ENCODE data around the gene RALA. TPM values are rescaled to one million over a fixed set of nuclear protein-coding genes. Genes with fewer than 3 reads are reported as not detected.
A peak's percentile ranks its signal among the peaks of the same experiment; 100 is the strongest.

Gene RALA, protein sequence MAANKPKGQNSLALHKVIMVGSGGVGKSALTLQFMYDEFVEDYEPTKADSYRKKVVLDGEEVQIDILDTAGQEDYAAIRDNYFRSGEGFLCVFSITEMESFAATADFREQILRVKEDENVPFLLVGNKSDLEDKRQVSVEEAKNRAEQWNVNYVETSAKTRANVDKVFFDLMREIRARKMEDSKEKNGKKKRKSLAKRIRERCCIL
- total RNA-seq (2014; rRNA removed) = 17.0 and 18.3 TPM in 2 replicates
- polyA plus RNA-seq (2012) = 49.9 TPM

GRCh38 chr7:39623047-39623731 lies at the start of gene RALA:
RALA (plus strand) TSS chr7:39623572; CDS start chr7:39686668, 63,096 bp downstream.
- peak; percentile 96 for DNase-seq (ENCODE audit: low read depth)

DNA sequence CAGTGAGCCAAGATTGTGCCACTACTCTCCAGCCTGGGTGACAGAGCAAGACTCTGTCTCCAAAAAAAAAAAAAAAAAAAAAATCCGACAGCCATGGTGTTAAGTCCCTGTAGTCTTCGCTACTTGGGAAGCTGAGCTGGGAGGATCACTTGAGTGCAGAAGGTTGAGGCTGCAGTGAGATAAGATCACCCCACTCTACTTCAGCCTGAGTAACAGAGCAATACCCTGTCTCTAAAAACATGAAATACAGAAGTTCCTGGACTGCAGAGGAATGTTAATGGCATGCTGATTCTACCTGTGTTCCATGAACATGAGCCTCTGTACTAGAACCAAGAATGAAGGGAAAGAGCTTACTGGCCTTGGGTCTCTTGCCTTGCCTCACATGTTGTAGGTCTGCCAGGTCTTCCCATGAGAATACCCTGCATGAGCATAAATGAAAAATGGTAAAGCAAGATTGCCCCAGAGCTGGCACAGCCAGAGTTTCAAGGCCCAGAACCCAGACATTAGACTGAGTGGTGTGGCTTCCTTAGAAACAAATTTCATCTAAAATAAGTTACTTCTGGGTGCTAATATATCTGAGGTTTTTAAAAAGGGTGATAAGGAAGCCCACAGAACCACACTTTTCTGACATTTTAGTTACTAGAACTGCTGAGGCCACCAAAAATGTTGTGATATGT lies 48.6 kb upstream of the RALA start:
- DNase-seq (ENCODE audit: low read depth) = no peak

DNA sequence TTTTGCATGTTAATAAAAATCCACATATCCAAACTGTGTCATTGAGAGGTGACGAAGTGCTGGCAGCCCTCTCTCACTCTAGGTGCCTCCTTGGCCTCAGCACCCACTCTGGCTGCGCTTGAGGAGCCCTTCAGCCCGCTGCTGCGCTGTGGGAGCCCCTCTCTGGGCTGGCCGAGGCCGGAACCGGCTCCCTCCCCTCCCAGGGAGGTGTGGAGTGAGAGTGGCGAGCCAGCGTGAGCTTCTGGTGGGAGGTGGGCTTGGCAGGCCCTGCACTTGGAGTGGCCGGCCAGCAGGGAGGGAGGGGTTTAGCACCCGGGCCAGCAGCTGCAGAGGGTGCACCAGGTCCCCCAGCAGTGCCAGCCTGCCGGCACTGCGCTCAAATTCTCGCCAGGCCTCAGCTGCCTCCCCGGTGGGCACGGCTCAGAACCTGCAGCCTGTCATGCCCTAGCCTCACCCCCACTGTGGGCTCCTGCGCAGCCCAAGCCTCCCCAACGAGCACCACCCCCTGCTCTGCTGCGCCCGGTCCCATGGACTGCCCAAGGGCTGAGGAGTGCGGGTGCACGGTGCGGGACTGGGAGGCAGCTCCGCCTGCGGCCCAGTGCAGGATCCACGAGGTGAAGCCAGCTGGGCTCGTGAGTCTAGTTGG lies 46.0 kb upstream of the RALA start:
- no peak for DNase-seq (ENCODE audit: low read depth)

- DNase-seq (ENCODE audit: low read depth) = peak; percentile 91
Observed at GRCh38 chr7:39580149-39580874, 43.1 kb upstream of the RALA start.

DNA sequence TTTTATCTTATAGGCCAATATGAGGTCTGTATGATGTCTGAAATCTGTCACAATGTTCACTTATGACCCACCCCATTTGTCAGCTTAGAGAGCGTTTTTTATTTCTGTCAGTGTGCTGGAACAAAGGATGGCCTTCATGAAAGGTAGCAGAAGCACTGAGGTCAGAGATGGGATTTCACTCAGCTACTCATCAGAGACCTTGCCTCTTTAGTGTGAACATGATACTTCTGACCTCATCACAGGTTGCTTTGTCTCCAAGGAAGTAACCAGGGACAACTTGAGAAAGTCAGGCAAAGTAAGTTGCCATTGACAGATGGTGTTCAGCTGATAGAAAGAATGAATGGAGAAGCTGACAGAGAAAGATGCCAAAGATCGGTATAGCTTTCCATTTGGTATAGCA lies 40.8 kb upstream of the RALA start:
- DNase-seq (ENCODE audit: low read depth) = no peak

- DNase-seq (ENCODE audit: low read depth) = no peak
Observed at GRCh38 chr7:39583539-39583938, 39.8 kb upstream of the RALA start.

DNA sequence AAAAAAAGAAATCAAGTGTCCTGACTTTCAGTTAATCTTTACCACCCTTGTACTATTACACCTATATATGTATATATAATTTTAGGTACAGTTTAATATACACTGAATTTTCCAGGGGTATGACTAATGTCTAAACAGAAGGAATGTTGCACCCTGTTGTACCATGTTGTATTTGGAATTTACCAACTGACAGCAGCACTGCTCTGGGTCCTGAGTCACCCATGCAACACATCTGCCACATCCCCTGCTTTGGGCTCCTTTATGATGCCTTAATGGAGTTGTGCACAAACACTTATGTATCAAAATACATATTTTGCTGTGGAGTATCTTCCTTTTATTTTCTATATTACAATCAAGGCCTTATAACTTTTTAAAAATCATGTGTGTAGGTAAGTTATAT lies 36.0 kb upstream of the RALA start:
- DNase-seq (ENCODE audit: low read depth) = peak; percentile 72

DNA sequence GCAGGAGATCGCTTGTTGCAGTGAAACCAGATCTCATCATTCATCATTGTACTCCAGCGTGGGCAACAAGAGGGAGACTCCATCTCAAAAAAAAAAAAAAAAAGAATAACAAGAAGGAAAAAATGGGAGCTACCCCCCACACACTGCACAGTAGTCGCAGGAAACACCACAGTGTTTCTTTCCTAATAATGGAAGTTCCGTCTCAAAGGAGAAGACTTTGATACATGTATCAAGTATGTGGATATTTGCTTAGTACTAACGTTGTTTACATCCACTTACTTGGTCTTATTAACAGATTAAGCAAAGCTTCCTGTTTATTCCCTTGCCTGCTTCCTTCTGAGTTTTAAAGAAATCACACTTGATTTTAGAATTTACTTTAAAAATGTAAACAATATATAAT lies 35.0 kb upstream of the RALA start:
- DNase-seq (ENCODE audit: low read depth) = no peak

- peak; percentile 99 for DNase-seq (ENCODE audit: low read depth)
Observed at GRCh38 chr7:39589323-39590111, 33.9 kb upstream of the RALA start.

GRCh38 chr7:39592586-39592985 lies 30.8 kb upstream of the RALA start:
- peak; percentile 83 for DNase-seq (ENCODE audit: low read depth)

- DNase-seq (ENCODE audit: low read depth) = peak; percentile 51
Observed at GRCh38 chr7:39594988-39595620, 28.3 kb upstream of the RALA start.

DNA sequence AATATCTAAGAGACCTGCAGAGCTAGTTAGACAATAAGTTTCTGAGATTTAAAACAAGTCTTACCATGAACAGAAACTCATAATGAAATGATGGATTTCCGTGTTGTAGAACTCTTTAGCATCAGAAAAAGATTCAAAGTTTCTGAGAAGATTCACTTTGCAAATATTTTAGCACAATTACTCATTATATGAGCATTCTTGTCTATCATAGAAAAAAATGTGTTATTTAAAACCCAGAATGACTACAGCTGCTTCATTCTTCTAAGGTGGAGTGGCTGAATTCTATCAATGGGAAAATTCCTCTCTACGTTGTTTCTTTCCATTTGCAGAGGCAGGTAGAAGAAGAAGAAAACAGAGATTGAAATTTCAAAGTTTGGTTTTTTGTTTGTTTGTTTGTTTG lies 21.0 kb upstream of the RALA start:
- peak; percentile 45 for DNase-seq (ENCODE audit: low read depth)

DNA sequence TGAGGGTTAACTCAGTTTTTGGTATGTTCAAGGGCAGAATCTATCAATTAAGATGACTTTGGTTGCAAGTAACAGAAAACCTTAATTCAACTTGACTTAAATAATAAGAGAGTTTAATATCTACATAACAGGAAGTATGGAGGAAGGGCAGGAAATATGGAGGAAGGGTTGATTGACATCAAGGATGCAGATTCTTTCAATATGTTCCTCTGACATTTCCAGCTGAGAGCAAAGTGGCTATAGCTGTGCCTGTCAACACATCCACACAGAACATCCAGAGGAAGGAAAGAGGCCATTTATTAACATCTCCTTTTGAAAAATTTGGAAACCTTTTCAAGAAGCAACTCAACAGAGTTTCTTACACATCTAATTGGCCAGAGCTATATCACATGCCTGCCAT lies 19.4 kb upstream of the RALA start:
- no peak for DNase-seq (ENCODE audit: low read depth)

DNA sequence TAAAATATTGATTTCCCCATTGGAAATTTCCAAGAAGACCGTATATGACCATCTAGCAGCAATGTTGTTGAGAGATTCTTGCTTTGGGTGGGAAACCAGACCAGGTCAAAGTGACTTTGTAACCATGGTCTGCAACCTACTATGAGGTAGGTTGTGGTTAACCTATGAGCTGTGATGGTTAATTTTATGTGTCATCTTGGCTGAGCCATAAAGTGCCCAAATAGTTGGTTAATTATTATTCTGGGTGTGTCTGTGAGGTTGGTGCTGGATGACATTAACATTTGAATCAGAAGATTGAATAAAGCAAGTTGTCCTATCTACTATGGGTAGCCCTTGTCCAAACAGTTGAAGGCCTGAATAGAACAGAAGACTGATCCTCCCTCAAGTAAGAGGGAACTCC lies 18.3 kb upstream of the RALA start:
- peak; percentile 52 for DNase-seq (ENCODE audit: low read depth)

DNA sequence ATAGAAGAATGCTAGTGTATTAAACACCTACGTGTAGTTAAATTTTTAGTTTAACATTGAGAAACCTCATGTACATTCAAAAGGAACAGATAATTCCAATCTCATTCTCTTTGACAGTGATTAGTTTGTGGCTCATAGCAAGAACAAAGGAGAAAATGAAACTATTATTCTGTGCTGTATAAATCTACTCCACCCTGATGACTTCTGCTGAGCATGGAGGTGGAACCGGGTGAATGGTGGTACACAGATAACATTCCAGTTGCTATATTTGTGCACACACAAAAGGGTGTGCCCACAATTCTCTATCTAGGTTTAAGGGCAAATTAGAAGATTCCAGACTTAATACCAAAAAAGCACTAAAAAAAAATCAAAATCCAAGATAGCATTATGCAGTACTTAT lies 17.0 kb upstream of the RALA start:
- DNase-seq (ENCODE audit: low read depth) = no peak

GRCh38 chr7:39606941-39607340 lies 16.4 kb upstream of the RALA start:
- no peak for DNase-seq (ENCODE audit: low read depth)

- no peak for DNase-seq (ENCODE audit: low read depth)
Observed at GRCh38 chr7:39607865-39608264, 15.5 kb upstream of the RALA start.

- DNase-seq (ENCODE audit: low read depth) = no peak
Observed at GRCh38 chr7:39608278-39608677, 15.1 kb upstream of the RALA start.

- DNase-seq (ENCODE audit: low read depth) = peak; percentile 36
Observed at GRCh38 chr7:39609113-39609934, 14.0 kb upstream of the RALA start.

- DNase-seq (ENCODE audit: low read depth) = no peak
Observed at GRCh38 chr7:39609935-39610263, 13.5 kb upstream of the RALA start.

Data from LHCN-M2 (cell line).